GF-D8 (cell line): Measurements from ENCODE around the gene TM4SF20.
A peak's percentile ranks its signal among the peaks of the same experiment; 100 is the strongest.

Experiments used
- DNase-seq: peaks from one replicate; lab custom pipeline; 2025; lab: John Stamatoyannopoulos, UW

TM4SF20 gene, protein sequence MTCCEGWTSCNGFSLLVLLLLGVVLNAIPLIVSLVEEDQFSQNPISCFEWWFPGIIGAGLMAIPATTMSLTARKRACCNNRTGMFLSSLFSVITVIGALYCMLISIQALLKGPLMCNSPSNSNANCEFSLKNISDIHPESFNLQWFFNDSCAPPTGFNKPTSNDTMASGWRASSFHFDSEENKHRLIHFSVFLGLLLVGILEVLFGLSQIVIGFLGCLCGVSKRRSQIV

GRCh38 chr2:227379095-227379494 is at the start of gene TM4SF20:
TM4SF20 (minus strand) TSS chr2:227379306; CDS start chr2:227379268, 38 bp downstream.
- DNase-seq = no peak

DNA sequence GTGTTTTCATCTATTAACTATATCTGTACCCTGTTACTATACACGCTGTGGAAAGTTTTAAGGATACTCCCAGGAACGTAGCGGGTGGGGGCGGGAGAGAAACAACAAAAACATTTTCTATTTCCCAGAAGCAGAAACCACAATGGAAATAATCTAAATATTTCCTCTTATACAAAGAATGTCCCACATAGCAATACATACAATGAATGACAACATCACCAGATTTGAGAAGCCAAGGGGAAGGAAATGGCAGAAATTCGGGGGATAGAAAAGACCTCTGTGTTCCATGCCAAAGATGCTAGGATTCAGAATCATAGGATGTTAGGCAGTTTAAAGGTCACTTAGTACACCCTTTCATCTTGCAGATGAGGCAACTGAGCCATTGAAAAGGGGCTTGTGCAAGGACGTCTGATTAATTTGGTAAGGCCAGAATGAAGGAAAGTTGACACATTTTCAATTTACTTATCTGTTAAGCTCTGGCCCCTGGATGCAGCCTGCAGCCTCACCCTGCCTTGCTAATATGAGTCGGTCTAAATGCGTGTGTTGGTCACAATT is 49.7 kb upstream of the TM4SF20 start:
- DNase-seq = no peak

- DNase-seq = no peak
Measured at GRCh38 chr2:227423656-227424499, 44.8 kb upstream of the TM4SF20 start.

GRCh38 chr2:227420087-227421052 is 41.3 kb upstream of the TM4SF20 start:
- DNase-seq = no peak

DNA sequence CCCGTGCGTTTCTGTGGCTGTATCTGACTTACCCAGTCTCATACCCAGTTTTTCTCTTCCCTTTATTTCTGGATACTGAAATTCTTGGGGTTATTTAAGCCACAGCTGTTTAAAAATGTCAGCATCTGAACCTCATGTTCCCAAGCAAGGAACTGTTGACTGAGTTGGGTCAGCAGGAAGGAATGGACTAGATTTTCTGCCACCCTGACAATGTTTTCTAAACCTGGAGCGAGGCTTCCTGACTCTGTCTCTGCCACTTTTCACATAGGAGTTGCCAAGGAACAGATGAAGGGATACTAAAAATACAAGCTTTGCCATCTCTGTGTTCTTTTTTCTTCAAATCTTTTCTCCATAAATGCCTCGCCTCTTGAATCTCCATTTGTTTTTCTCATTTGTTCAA is 37.6 kb upstream of the TM4SF20 start:
- no peak for DNase-seq

DNA sequence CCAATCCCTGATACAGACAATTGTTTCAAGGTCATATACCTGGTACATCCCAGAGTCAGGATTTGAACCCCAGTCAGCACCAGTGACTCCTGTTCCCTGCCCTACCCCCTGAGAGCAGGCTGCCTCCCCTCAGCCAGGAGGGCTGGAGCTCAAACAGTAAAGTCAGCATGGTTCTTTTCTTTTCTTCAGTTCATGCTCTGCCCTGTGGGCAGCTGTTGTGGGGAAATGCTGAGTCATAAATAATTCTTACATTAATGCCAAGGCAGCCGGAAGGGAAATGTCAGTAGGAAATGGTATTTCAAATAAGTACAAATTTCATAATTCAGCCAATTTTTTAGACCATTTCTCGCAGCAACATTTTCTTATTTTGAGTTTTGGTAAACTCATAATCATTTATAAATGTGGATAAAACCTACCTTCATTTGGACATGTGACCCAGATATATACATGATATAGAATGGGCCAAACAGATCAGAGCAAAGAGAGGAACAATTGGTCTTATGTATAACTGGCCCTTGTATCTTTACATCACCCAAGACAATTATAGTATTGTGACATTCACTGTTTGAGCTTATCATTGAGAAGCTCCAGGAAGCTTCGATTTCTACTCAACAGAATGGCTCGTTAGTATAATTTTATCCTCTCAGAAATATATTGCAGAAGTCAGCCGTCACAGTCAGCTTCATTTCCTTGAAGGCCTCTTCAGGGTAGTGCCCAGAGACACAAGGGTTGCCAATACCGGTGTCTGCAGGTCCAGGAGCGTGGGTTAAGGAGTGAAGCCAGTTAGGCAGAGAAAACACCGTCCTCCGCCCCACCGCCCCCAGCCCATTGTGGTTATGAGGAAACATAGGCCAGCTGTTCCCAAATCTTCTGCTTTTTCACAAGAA is 36.7 kb upstream of the TM4SF20 start:
- peak; percentile 69 for DNase-seq

GRCh38 chr2:227414846-227415245 is 35.7 kb upstream of the TM4SF20 start:
- no peak for DNase-seq

DNA sequence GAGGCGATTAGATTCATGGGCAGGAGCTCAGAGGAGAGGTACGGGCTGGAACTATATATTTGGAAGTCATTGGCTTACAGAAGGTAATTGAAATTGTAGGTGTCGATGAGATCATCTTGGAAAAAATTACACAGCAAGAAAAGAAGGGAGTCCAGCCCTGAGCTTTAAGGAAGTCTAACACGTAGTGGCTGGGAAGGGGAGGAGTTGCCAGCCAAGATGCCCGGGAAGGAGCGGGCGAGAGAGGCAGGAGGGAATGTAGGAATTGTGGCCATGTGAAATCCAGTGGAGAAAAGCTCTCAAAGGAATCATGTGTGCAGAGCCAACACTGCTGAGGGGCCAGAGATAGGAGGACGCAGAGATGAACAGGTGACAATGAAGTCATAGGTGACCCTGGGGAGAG is 34.3 kb upstream of the TM4SF20 start:
- DNase-seq = no peak

GRCh38 chr2:227412877-227413276 is 33.8 kb upstream of the TM4SF20 start:
- DNase-seq = no peak

DNA sequence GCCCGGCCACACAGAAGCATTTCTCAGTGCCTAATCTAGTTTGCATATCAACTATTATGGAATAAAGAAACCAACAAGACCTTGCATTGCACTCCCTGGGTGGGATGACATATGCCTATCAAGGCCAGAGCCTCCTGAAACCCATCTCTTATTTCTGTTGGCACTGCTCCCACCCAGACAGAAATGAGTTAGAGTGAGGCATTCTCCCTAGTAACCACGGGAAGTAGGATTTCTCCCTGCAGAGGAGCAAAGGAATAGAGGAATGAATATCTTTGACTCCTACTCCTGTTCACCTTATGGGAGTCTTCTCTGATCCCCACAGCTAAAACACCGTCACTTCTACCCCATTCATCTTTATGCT is 32.9 kb upstream of the TM4SF20 start:
- DNase-seq = no peak

DNA sequence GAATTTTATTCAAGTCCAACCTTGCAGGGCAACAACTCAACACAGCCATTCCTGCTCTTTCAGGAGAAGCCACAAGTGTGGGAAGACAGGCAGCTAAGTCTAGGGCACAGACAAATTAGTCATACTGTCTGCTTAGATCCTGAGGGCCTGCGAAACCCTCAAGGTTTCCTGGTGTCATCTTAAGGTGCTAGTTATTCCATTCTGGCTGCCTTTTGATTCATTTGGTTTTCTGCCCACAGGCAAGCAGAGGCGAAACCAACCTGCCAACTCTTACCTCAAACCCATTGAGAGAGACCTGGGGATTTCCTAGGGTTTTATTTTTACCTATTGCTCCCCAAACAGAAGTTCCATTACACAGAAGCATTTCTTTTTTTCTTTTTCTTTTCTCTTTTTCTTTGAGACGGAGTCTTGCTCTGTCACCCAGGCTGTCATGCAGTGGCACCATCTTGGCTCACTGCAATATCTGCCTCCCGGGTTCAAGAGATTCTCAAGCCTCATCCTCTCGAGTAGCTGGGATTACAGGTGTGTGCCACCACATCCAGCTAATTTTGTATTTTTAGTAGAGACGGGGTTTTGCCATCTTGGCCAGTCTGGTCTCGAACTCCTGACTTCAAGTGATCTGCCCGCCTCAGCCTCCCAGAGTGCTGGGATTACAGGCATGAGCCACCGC is 32.3 kb upstream of the TM4SF20 start:
- no peak for DNase-seq

GRCh38 chr2:227410191-227410590 is 31.1 kb upstream of the TM4SF20 start:
- no peak for DNase-seq

GRCh38 chr2:227407591-227408151 is 28.6 kb upstream of the TM4SF20 start:
- DNase-seq = no peak

DNA sequence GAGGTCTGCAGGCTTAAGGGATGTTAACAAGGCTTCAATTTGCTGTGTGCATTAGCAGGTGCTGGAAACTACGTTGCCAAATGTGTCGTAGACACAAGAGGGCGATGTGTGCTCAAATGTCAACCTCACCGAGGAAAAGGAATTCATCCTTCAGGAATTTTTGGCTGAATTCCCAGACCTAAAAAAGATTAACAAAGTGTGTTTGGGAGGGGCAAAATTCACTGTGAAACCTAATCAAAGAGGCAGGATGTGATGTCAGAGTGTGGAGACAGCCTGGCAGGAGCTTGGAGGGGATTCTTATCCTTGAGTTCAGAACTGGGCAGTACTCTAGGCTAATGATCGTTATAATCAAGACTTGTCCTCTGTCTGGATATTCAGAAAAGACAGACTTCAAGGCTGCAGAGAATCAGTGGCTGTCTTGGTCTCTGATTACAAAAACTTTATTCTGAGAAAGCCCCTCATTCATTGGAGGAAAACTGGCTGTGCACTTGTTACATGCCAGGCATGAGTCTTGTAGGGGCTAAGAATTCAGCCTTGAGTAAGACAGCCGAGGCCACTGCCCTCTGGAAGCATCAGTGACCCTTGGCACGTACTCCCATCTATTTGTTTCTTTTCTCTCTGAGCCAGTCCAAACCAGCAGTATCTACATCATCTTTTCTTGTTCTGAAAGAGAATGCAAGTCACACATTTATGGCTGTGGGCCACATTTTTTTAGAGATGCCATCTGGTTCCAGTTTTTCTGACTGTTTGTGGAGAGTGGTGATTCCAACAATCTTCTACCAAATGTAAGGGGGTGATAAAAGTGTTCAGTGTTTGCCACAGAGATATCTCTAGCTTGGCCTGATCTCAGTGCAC is 27.3 kb upstream of the TM4SF20 start:
- no peak for DNase-seq

GRCh38 chr2:227404585-227405271 is 25.6 kb upstream of the TM4SF20 start:
- no peak for DNase-seq

DNA sequence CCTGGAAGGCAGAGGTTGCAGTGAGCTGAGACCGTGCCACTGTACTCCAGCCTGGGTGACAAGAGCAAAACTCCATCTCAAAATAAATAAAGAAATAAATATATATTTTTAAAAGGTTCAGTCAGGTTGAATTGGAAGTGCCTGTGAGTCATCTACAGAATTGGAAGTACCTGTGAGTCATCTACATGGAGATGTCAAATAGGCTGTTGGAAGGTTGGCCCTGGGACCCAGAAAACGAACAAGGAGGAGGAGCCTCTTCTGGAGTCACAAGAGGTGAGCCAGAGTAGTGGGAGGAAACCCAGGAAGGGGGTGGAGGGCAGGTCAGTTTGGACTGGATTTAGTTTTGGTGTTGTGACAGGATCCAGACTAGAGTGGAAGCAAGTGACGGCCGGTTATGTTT is 23.9 kb upstream of the TM4SF20 start:
- no peak for DNase-seq

DNA sequence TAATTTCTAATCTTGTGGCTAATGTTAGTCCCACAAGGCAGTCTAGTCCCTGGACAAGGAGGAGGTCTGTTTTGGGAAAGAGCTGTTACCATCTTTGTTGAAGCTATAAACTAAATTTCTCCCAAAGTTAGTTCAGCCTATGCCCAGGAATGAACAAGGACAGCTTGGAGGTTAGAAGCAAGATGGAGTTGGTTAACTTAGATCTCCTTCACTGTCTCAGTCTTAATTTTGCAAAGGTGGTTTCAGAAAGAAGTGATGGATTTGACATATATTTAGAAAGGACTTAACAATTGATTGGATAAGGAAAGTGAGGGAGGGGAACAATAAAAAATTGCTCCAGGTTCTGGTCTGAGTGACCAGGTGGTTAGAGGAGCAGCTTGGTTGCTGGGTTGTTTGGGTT is 23.2 kb upstream of the TM4SF20 start:
- DNase-seq = no peak

DNA sequence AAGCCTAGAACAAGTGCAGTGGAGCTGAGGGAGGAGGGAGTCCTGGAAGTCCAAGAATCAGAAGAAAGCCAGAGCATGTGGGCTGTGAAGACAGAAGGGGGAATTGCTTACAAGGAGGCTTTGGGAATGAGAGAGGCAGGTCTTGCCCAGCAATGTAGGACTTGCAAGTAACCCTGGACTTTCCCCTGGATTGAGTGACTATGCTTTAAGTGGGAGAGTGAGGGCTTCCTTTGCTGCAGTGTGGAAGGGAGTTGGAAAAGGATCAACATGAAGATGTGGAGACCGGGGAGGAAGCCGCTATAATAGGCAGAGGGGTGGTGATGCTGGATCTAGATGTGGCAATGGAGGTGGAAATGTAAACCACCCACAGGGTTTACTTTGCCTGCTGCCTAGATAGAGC is 22.4 kb upstream of the TM4SF20 start:
- no peak for DNase-seq
